Subcutaneous preadipocyte (primary cell): ENCODE measurements around the gene ZSCAN5C. TPM values are rescaled to one million over a fixed set of nuclear protein-coding genes. Genes with fewer than 3 reads are reported as not detected.

Source experiments
- total RNA-seq: library from RNA; depleted of rRNA; stranded (reverse); fragments of >200 nt; gene quantifications from 2 replicates; pipeline ENCODE4 v1.2.3, GENCODE V29; 2012

The ZSCAN5C gene, protein sequence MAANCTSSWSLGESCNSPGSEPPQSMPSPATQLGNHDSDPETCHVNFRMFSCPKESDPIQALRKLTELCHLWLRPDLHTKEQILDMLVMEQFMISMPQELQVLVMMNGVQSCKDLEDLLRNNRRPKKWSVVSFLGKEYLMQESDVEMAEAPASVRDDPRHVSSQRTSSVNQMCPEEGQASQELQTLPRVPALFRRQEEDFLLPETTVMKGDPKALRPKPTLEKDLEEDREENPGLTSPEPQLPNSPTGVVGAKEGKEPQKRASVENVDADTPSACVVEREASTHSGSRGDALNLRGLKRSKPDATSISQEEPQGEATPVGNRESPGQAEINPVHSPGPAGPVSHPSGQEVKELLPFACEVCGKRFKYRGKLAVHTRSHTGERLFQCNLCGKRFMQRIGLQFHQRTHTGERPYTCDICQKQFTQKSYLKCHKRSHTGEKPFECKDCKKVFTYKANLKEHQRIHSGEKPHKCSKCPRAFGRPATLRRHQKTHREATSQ
- total RNA-seq = not detected in 2 replicates

DNA sequence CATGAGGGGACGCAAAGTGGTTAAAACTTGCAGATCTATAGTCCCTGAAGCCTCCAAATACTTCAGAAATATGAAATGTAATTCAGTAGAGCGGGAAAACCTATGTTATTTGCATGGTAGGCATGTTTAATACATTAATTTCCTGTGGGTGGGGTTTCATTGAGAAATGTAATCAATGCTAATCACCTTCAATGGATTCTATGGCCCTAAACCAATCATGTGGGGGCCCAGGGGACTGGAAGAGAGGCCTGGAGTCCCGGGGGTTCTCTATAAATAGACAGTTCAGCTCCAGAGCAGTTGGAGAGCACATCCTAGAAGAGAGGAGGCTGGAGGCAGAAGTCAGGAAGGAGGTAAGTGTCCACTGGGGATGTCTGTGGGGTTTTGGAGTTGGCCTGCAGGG lies at the start of gene ZSCAN5C:
Gene ZSCAN5C (plus strand): TSS at position 301 of the 400 bp plus-strand sequence. CDS start 3,641 bp downstream, outside the sequence.

DNA sequence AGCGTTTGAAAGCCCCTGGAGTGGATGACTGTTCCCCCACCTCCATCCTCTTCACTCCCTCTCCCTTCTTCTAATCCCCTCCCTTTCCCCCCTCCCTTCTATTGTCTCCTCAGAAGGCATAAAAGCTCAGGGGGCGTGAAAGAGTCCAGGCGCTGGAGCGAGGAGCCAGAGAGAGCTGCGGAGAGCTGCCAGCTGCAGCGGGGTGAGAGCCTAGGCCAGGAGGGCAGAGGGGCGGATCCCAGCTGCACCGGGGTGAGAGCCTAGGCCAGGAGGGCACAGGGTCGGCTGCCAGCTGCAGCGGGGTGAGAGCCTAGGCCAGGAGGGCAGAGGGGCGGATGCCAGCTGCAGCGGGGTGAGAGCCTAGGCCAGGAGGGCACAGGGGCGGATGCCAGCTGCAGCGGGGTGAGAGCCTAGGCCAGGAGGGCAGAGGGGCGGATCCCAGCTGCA lies 26.2 kb upstream of the ZSCAN5C start, which contains the start of gene GALP:
Gene GALP (plus strand): TSS at position 148 of the 447 bp plus-strand sequence. CDS start 1,101 bp downstream, outside the sequence.

DNA sequence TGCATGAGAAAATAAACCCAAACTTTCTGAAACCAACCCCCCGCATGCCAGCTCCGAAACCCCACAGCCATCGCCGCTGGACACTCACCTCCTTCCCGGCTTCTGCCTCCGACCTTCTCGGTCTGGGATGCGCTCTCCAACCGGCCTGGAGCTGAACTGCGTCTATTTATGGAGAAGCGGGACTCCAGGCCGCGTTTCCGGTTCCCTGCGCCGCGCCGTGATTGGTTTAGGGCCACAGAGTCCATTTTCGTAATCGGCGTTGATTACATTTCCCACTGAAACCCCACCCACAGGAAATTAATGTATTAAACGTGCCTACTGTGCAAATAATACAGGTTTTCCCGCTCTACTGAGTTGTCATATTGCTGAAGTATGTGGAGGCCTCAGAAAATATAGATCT lies 4.4 kb upstream of the ZSCAN5C start, which contains the start of gene ZSCAN5B:
Gene ZSCAN5B (minus strand): TSS at position 138 of the 400 bp plus-strand sequence. CDS start 4,731 bp downstream, outside the sequence.

Other genes with a start within 250 kb of the ZSCAN5C start
- gene NLRP5, start 215.5 kb upstream of the ZSCAN5C start, total RNA-seq = not detected in 2 replicates
- gene ZNF787, start 81.0 kb upstream of the ZSCAN5C start, total RNA-seq = 26.5 and 39.7 TPM in 2 replicates
- 11.3 and 15.1 TPM in 2 replicates for gene ZNF444, start 61.0 kb upstream of the ZSCAN5C start, total RNA-seq
- not detected in 2 replicates for gene GALP, start 26.3 kb upstream of the ZSCAN5C start, total RNA-seq
- not detected in 2 replicates for gene ZSCAN5B, start 4.5 kb upstream of the ZSCAN5C start, total RNA-seq
- gene EDDM13, start 70.5 kb downstream of the ZSCAN5C start, total RNA-seq = not detected in 2 replicates
- gene ZSCAN5A, start 112.6 kb downstream of the ZSCAN5C start, total RNA-seq = 5.9 and 7.0 TPM in 2 replicates
- gene ZNF582, start 191.3 kb downstream of the ZSCAN5C start, total RNA-seq = 1.4 and 2.2 TPM in 2 replicates
- 3.3 and 4.3 TPM in 2 replicates for gene ZNF583, start 202.1 kb downstream of the ZSCAN5C start, total RNA-seq